ENCODE results near the gene MTCH1. TPM values are rescaled to one million over a fixed set of nuclear protein-coding genes. Genes with fewer than 3 reads are reported as not detected.
A peak's percentile ranks its signal among the peaks of the same experiment; 100 is the strongest.

MTCH1 gene
- total and polyA plus RNA-seq, 9 of the 15 experiments (the other 6 are each of a cell fraction or from before 2014, with no cell fraction given) = 7.9 to 161 (median 118) TPM

DNA sequence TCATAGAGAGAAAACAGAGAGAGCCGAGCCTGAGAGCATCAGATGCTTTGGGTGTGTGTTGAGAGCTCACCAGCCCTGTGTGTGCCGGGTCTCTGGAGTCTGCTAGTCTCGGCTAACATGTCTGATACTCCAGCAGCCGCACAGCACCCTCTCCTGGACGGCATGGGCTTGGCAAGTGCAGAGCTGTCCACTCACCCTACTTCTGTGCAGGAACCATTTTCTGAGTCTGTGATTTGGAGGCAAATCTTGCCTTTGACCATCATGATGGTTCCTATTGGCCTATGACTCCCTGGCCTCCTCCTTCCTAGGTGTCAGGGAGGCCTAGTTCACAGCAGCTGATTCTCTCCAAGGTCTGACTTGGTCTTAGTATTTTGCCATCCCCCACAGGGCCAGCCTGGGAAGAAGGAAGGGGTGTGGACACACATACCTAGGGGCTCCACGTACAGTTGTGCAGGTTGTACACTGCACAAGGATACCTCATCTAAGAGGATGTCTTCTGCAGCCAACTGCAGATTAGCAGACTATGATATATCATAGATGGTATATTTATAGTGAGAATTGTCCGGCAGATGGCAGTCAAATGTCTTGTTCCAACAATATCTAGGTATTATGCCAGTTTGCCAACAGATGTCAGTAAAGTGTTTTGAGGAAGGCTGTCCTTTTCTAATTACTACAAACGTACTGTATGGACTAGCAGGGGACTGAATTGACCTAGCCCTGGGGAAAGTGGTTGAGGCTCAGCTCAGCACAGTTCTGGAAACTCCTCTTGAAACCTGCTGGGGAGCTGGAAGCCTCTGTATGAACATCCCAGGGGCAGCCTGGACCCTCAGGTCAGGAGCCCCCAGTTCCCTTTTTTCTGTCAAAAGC, 32.4 kb upstream of the MTCH1 start:
- peaks cover 3% of the 10 kb centered on the region for H3K9me1 ChIP-seq (ENCODE audit: control insufficient read depth, insufficient read depth, low read length)
- BruUV-seq (replicated peaks) = no TSS peak
- peak overlapping the region; percentile 25; the same call in 1 of the 3 replicates for H3K27ac ChIP-seq (ENCODE audit: extremely low read depth, low read depth, low read length)
- H4K20me1 ChIP-seq (replicated peaks; ENCODE audit: control insufficient read depth, insufficient read depth, low read length) = peaks cover 4% of the 10 kb centered on the region; the same call in 1 of the 2 replicates
- DNase-seq (ENCODE audit: extremely low read depth in 1 of 4, low spot score in 3 of 4) (peak; percentile 88 to 93 (median 90)), ATAC-seq (peak; percentile 97), FAIRE-seq (peak; percentile 94)
- H3K36me3 ChIP-seq (ENCODE audit: control insufficient read depth, insufficient read depth, low read length) = no peaks in the 10 kb centered on the region
- no peak overlapping the region; a peak in 1 of 4 replicates for H3K9ac ChIP-seq (ENCODE audit: insufficient read depth in 1 of 2, low read depth in 2 of 2, low read length in 2 of 2)
- no peak overlapping the region for H3K4me3 ChIP-seq
- H2AFZ ChIP-seq (ENCODE audit: low read depth, low read length) = peak overlapping the region; percentile 73
- H3K27me3 ChIP-seq (ENCODE audit: control insufficient read depth in 2 of 2, insufficient read depth in 2 of 2, low read length in 2 of 2) = no peaks in the 10 kb centered on the region; a peak in 1 of 5 replicates
- in situ Hi-C loops (cut with MboI) = loop anchor here (25.0 kb wide), 1 partner anchor 1469 kb away; no protein-coding TSS in a partner anchor
- H3K9me3 ChIP-seq (replicated peaks; ENCODE audit: control insufficient read depth, insufficient read depth, low read depth, low read length) = no peaks in the 10 kb centered on the region
- no peak overlapping the region; the same call in 1 of the 2 replicates for H3K4me2 ChIP-seq (ENCODE audit: insufficient read depth, low read length)
- ChIA-PET POLR2A (interaction anchor here (0.6 to 2.5 kb wide), 21 partner anchors 9 to 561 kb away, joined by 3 to 14 read pairs (median 3); partner anchors contain the start of genes C6orf89 and MTCH1), CTCF (ENCODE audit: low intra/inter-chr PET ratio) (interaction anchor here (0.5 to 9.7 kb wide), 33 partner anchors 9 to 1475 kb away, joined by 3 to 204 read pairs (median 4); partner anchors contain the start of genes C6orf89, MTCH1 and PIM1)
- intact Hi-C loops (cut with micrococcal nuclease) = loop anchor here (1.0 to 10.0 kb wide), 7 partner anchors 41 to 297 kb away; partner anchors contain the start of gene C6orf89
- peaks cover 13 to 26% of the 10 kb centered on the region in 2 experiments for H3K4me1 ChIP-seq (replicated peaks in 1 of 2; ENCODE audit: control insufficient read depth in 2 of 2, insufficient read depth in 2 of 2, low read length in 2 of 2)
- no peaks in the 10 kb centered on the region for H3K79me2 ChIP-seq (ENCODE audit: control insufficient read depth, insufficient read depth, low read length)
- 4% methylated on average over 8 of the region's 8 CpGs for WGBS (ENCODE audit: insufficient coverage, low coverage, missing lambda C conversion rate)
- TF ChIP-seq ZSCAN29 (IDR thresholded peaks at IDR 0.05) (no peak), ZBTB8A (IDR thresholded peaks at IDR 0.05; ENCODE audit: partially characterized antibody) (no peak), ZBTB17 (CRISPR knock-in tag; IDR thresholded peaks at IDR 0.05) (peak; percentile 51; the same call in 1 of the 2 replicates), MECOM (CRISPR knock-in tag; IDR thresholded peaks at IDR 0.05) (no peak), ZNF165 (CRISPR knock-in tag; IDR thresholded peaks at IDR 0.05; ENCODE audit: borderline replicate concordance) (no peak), ERF (CRISPR knock-in tag; IDR thresholded peaks at IDR 0.05) (0 out of 2 replicates have a peak, but pooled peaks have one; percentile 20), L3MBTL2 (IDR thresholded peaks at IDR 0.05) (no peak), ZNF324 (CRISPR knock-in tag; IDR thresholded peaks at IDR 0.05) (no peak), ZNF551 (CRISPR knock-in tag; IDR thresholded peaks at IDR 0.05) (no peak), SMC3 (conservative IDR thresholded peaks at IDR 0.05; ENCODE audit: insufficient read depth, low read depth, low read length) (peak; percentile 99), KLF13 (tag; IDR thresholded peaks at IDR 0.05; ENCODE audit: borderline replicate concordance, low read depth) (peak; percentile 48; the same call in 1 of the 2 replicates)
- TF ChIP-seq, protein P1, sequence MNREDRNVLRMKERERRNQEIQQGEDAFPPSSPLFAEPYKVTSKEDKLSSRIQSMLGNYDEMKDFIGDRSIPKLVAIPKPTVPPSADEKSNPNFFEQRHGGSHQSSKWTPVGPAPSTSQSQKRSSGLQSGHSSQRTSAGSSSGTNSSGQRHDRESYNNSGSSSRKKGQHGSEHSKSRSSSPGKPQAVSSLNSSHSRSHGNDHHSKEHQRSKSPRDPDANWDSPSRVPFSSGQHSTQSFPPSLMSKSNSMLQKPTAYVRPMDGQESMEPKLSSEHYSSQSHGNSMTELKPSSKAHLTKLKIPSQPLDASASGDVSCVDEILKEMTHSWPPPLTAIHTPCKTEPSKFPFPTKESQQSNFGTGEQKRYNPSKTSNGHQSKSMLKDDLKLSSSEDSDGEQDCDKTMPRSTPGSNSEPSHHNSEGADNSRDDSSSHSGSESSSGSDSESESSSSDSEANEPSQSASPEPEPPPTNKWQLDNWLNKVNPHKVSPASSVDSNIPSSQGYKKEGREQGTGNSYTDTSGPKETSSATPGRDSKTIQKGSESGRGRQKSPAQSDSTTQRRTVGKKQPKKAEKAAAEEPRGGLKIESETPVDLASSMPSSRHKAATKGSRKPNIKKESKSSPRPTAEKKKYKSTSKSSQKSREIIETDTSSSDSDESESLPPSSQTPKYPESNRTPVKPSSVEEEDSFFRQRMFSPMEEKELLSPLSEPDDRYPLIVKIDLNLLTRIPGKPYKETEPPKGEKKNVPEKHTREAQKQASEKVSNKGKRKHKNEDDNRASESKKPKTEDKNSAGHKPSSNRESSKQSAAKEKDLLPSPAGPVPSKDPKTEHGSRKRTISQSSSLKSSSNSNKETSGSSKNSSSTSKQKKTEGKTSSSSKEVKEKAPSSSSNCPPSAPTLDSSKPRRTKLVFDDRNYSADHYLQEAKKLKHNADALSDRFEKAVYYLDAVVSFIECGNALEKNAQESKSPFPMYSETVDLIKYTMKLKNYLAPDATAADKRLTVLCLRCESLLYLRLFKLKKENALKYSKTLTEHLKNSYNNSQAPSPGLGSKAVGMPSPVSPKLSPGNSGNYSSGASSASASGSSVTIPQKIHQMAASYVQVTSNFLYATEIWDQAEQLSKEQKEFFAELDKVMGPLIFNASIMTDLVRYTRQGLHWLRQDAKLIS (CRISPR knock-in tag; IDR thresholded peaks at IDR 0.05) = peak; percentile 77
- TF ChIP-seq, protein P2, sequence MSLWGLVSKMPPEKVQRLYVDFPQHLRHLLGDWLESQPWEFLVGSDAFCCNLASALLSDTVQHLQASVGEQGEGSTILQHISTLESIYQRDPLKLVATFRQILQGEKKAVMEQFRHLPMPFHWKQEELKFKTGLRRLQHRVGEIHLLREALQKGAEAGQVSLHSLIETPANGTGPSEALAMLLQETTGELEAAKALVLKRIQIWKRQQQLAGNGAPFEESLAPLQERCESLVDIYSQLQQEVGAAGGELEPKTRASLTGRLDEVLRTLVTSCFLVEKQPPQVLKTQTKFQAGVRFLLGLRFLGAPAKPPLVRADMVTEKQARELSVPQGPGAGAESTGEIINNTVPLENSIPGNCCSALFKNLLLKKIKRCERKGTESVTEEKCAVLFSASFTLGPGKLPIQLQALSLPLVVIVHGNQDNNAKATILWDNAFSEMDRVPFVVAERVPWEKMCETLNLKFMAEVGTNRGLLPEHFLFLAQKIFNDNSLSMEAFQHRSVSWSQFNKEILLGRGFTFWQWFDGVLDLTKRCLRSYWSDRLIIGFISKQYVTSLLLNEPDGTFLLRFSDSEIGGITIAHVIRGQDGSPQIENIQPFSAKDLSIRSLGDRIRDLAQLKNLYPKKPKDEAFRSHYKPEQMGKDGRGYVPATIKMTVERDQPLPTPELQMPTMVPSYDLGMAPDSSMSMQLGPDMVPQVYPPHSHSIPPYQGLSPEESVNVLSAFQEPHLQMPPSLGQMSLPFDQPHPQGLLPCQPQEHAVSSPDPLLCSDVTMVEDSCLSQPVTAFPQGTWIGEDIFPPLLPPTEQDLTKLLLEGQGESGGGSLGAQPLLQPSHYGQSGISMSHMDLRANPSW (CRISPR knock-in tag; IDR thresholded peaks at IDR 0.05) = peak; percentile 96; the same call in 1 of the 2 replicates
